Measurements from ENCODE around the gene PBX3.

PBX3 gene

GRCh38 chr9:125906893-125907292 lies 159.7 kb downstream of the PBX3 start:
- DNase-seq (ENCODE audit: low read depth): no peak

- DNase-seq (ENCODE audit: low read depth): no peak
Observed at GRCh38 chr9:125908136-125908535, 161.0 kb downstream of the PBX3 start.

- no peak for DNase-seq (ENCODE audit: low read depth)
Observed at GRCh38 chr9:125908966-125909365, 161.8 kb downstream of the PBX3 start.

GRCh38 chr9:125909459-125909858 lies 162.3 kb downstream of the PBX3 start:
- DNase-seq (ENCODE audit: low read depth): no peak

GRCh38 chr9:125910286-125910685 lies 163.1 kb downstream of the PBX3 start:
- DNase-seq (ENCODE audit: low read depth): no peak

GRCh38 chr9:125911861-125912644 lies 164.9 kb downstream of the PBX3 start:
- DNase-seq (ENCODE audit: low read depth): no peak

GRCh38 chr9:125912667-125913066 lies 165.5 kb downstream of the PBX3 start:
- DNase-seq (ENCODE audit: low read depth): no peak

- no peak for DNase-seq (ENCODE audit: low read depth)
Observed at GRCh38 chr9:125913551-125913950, 166.4 kb downstream of the PBX3 start.

GRCh38 chr9:125914411-125914810 lies 167.2 kb downstream of the PBX3 start:
- no peak for DNase-seq (ENCODE audit: low read depth)

GRCh38 chr9:125915606-125916005 lies 168.4 kb downstream of the PBX3 start:
- DNase-seq (ENCODE audit: low read depth): no peak

- DNase-seq (ENCODE audit: low read depth): no peak
Observed at GRCh38 chr9:125919565-125919964, 172.4 kb downstream of the PBX3 start.

GRCh38 chr9:125920402-125920801 lies 173.2 kb downstream of the PBX3 start:
- DNase-seq (ENCODE audit: low read depth): no peak

- DNase-seq (ENCODE audit: low read depth): no peak
Observed at GRCh38 chr9:125922854-125923253, 175.7 kb downstream of the PBX3 start.

GRCh38 chr9:125924351-125924750 lies 177.2 kb downstream of the PBX3 start:
- no peak for DNase-seq (ENCODE audit: low read depth)

GRCh38 chr9:125926936-125927335 lies 179.8 kb downstream of the PBX3 start:
- no peak for DNase-seq (ENCODE audit: low read depth)

GRCh38 chr9:125929846-125930245 lies 182.7 kb downstream of the PBX3 start:
- DNase-seq (ENCODE audit: low read depth): no peak

- no peak for DNase-seq (ENCODE audit: low read depth)
Observed at GRCh38 chr9:125931211-125931610, 184.0 kb downstream of the PBX3 start.

- peak; percentile 93 for DNase-seq (ENCODE audit: low read depth)
Observed at GRCh38 chr9:125932012-125932411, 184.8 kb downstream of the PBX3 start.

GRCh38 chr9:125932746-125933455 lies 185.7 kb downstream of the PBX3 start:
- no peak for DNase-seq (ENCODE audit: low read depth)

GRCh38 chr9:125942125-125942524 lies 195.0 kb downstream of the PBX3 start:
- DNase-seq (ENCODE audit: low read depth): peak; percentile 4

- DNase-seq (ENCODE audit: low read depth): no peak
Observed at GRCh38 chr9:125943831-125944230, 196.7 kb downstream of the PBX3 start.

- DNase-seq (ENCODE audit: low read depth): no peak
Observed at GRCh38 chr9:125946397-125946796, 199.2 kb downstream of the PBX3 start.

- no peak for DNase-seq (ENCODE audit: low read depth)
Observed at GRCh38 chr9:125948887-125949596, 201.9 kb downstream of the PBX3 start.
